K562 (cell line): ENCODE data around the gene PHF1. TPM values are rescaled to one million over a fixed set of nuclear protein-coding genes. Genes with fewer than 3 reads are reported as not detected.

Source experiments
- ATAC-seq: fragments of 200-7000 bp; cut with Tn5 transposase; 3 replicates; pipeline ENCODE4 v1.9.1; 2020; ENCODE audit warnings: moderate library complexity
- BruUV-seq: library from RNA; stranded (reverse); fragments of 400-500 nt; replicated peaks from 2 replicates; lab custom pipeline; 2021; lab: Mats Ljungman, UMichigan
- CTCF ChIA-PET: fragments of 300-600 bp; formaldehyde crosslinking; extraction: SDS; loops from one replicate; lab custom pipeline; 2021; ENCODE audit warnings: low intra/inter-chr PET ratio; lab: Yijun Ruan, JAX
- POLR2A ChIA-PET: fragments of 300-600, 350-650 bp; sonication (Branson Sonifier 250); formaldehyde crosslinking; extraction: SDS; loops from one replicate; lab custom pipeline; 2021; ENCODE audit warnings: antibody characterized with exemption, inconsistent platforms; lab: Yijun Ruan, JAX
- DNase-seq, 4 experiments: peaks; one replicate each; pipeline versions ENCODE4 v3.0.0 to v3.0.0-alpha.2; 2011 to 2018; ENCODE audit warnings: low spot score in 3 of 4, mixed read lengths in 3 of 4; ENCODE audit errors: extremely low read depth in 1 of 4
- FAIRE-seq: peaks from 2 replicates; lab custom pipeline; 2011; peaks lifted over from hg19 to GRCh38; lab: Jason Lieb, UNC
- H2AFZ ChIP-seq: 2 replicates; pipeline ENCODE4 v1.6.0; 2011; ENCODE audit warnings: low read depth, low read length, control low read depth, inconsistent platforms
- H3K27ac ChIP-seq: fragments of 200-600 bp; 3 replicates; pipeline ENCODE4 v1.8.0; 2011; ENCODE audit warnings: low read depth, mild to moderate bottlenecking, control low read depth, inconsistent platforms, low read length, moderate library complexity, mixed read lengths; ENCODE audit errors: extremely low read depth
- H3K27me3 ChIP-seq, 2 experiments: fragments of 300-600 bp in 1 of 2; 2 replicates in 1 of 2; 3 replicates in 1 of 2; pipeline versions ENCODE4 v1.6.0 to v1.8.0; 2011; ENCODE audit warnings: inconsistent platforms in 2 of 2, low read length in 2 of 2, mild to moderate bottlenecking in 1 of 2, mixed read lengths in 1 of 2, moderate library complexity in 1 of 2; ENCODE audit not compliant: control insufficient read depth in 2 of 2, insufficient read depth in 2 of 2
- H3K36me3 ChIP-seq: fragments of 300-600 bp; 3 replicates; pipeline ENCODE4 v1.8.0; 2011; ENCODE audit warnings: mild to moderate bottlenecking, low read length, inconsistent platforms; ENCODE audit not compliant: control insufficient read depth, insufficient read depth
- H3K4me1 ChIP-seq, 2 experiments: fragments of 200-600 bp in 1 of 2; replicated peaks in 1 of 2; 2 replicates in 1 of 2; 3 replicates in 1 of 2; pipeline versions ENCODE4 v1.5.1 to v1.8.0; 2011; ENCODE audit warnings: inconsistent platforms in 2 of 2, low read length in 2 of 2, mild to moderate bottlenecking in 1 of 2, mixed read lengths in 1 of 2, moderate library complexity in 1 of 2; ENCODE audit not compliant: control insufficient read depth in 2 of 2, insufficient read depth in 2 of 2
- H3K4me2 ChIP-seq: 2 replicates; pipeline ENCODE4 v1.6.1; 2011; ENCODE audit warnings: low read length, control low read depth, inconsistent platforms, mixed read lengths; ENCODE audit not compliant: insufficient read depth
- H3K4me3 ChIP-seq: fragments of 200-600 bp; sonication (generic), shearing (Covaris generic); 2 replicates; pipeline ENCODE4 v1.5.1; 2016; ENCODE audit warnings: control low read depth, inconsistent platforms
- H3K79me2 ChIP-seq: fragments of 200-600 bp; 3 replicates; pipeline ENCODE4 v1.8.0; 2011; ENCODE audit warnings: low read length, inconsistent platforms; ENCODE audit not compliant: control insufficient read depth, insufficient read depth
- H3K9ac ChIP-seq, 2 experiments: 2 replicates each; pipeline versions ENCODE4 v1.6.0 to v1.6.1; 2011; ENCODE audit warnings: low read depth in 2 of 2, low read length in 2 of 2, control low read depth in 1 of 2, inconsistent platforms in 1 of 2, mild to moderate bottlenecking in 1 of 2, mixed read lengths in 1 of 2; ENCODE audit not compliant: insufficient read depth in 1 of 2
- H3K9me1 ChIP-seq: one replicate; pipeline ENCODE4 v1.6.0; 2011; ENCODE audit warnings: inconsistent platforms, mild to moderate bottlenecking, low read length, moderate library complexity; ENCODE audit not compliant: control insufficient read depth, insufficient read depth
- H3K9me3 ChIP-seq: replicated peaks from 2 replicates; pipeline ENCODE4 v1.5.1; 2011; ENCODE audit warnings: low read depth, low read length, inconsistent platforms; ENCODE audit not compliant: control insufficient read depth, insufficient read depth
- H4K20me1 ChIP-seq: replicated peaks from 2 replicates; pipeline ENCODE4 v1.6.1; 2011; ENCODE audit warnings: low read length, inconsistent platforms, mixed read lengths; ENCODE audit not compliant: control insufficient read depth, insufficient read depth
- CAMTA2 ChIP-seq: fragments of 250-450 bp; sonication (Bioruptor Pico); conservative IDR thresholded peaks from 2 replicates; pipeline ENCODE4 v1.5.1; 2022
- CHCHD3 ChIP-seq: fragments of 250-450 bp; sonication (Bioruptor Pico); IDR thresholded peaks from 2 replicates; pipeline ENCODE4 v2.1.2; 2022; ENCODE audit warnings: mild to moderate bottlenecking
- COPS2 ChIP-seq: fragments of 450-650 bp; conservative IDR thresholded peaks from 2 replicates; pipeline ENCODE4 v1.6.1; 2016; ENCODE audit warnings: mild to moderate bottlenecking, moderate library complexity
- CXXC5 ChIP-seq: fragments of 250-450 bp; sonication (Bioruptor Pico); IDR thresholded peaks from 2 replicates; pipeline ENCODE4 v1.8.0; 2022; ENCODE audit warnings: inconsistent platforms, mild to moderate bottlenecking, moderate library complexity
- DACH1 ChIP-seq: fragments of 450-650 bp; IDR thresholded peaks from 2 replicates; pipeline ENCODE4 v1.6.1; 2018; ENCODE audit not compliant: partially characterized antibody
- ERF ChIP-seq: fragments of 450-650 bp; formaldehyde crosslinking; IDR thresholded peaks from 2 replicates; pipeline ENCODE4 v1.4.0; 2020; ENCODE audit warnings: mild to moderate bottlenecking, mixed read lengths
- HDAC2 ChIP-seq: fragments of 450-650 bp; IDR thresholded peaks from 2 replicates; pipeline ENCODE4 v1.6.1; 2016; ENCODE audit warnings: mild to moderate bottlenecking
- KLF16 ChIP-seq: IDR thresholded peaks from 2 replicates; pipeline ENCODE4 v1.6.1; 2016; ENCODE audit warnings: antibody characterized with exemption
- NRF1 ChIP-seq, 2 experiments: fragments of 450-650 bp; IDR thresholded peaks in 1 of 2; conservative IDR thresholded peaks in 1 of 2; 2 replicates each; pipeline ENCODE4 v1.6.1; 2014; ENCODE audit warnings: mild to moderate bottlenecking in 2 of 2
- REST ChIP-seq, 2 experiments: fragments of 450-650 bp; formaldehyde crosslinking in 1 of 2; IDR thresholded peaks; 2 replicates each; pipeline versions ENCODE4 v1.4.0 to v1.6.1; 2014 to 2020; ENCODE audit warnings: mild to moderate bottlenecking in 2 of 2, borderline replicate concordance in 1 of 2, low read depth in 1 of 2
- RUNX1 ChIP-seq: sonication (generic); IDR thresholded peaks from 2 replicates; pipeline ENCODE4 v1.6.1; 2016; ENCODE audit warnings: antibody characterized with exemption, low read depth
- SMC3 ChIP-seq: conservative IDR thresholded peaks from 2 replicates; pipeline ENCODE4 v1.6.1; 2011; ENCODE audit warnings: low read depth, low read length, improper control_type of control experiment; ENCODE audit not compliant: insufficient read depth
- SRSF3 ChIP-seq: fragments of 200-400 bp; formaldehyde crosslinking; IDR thresholded peaks from 2 replicates; pipeline ENCODE4 v1.6.1; 2016; ENCODE audit warnings: mild to moderate bottlenecking, low read length, moderate library complexity; ENCODE audit not compliant: insufficient read depth
- TAF7 ChIP-seq: fragments of 450-650 bp; IDR thresholded peaks from 2 replicates; pipeline ENCODE4 v1.6.1; 2016; ENCODE audit warnings: missing genetic modification characterization, missing compliant biosample characterization
- TCF3 ChIP-seq: sonication (generic); formaldehyde crosslinking; IDR thresholded peaks from 2 replicates; pipeline ENCODE4 v1.4.0; 2020; ENCODE audit warnings: mild to moderate bottlenecking, missing genetic modification reagents
- ZNF444 ChIP-seq: fragments of 250-450 bp; sonication (Bioruptor Pico); IDR thresholded peaks from 2 replicates; pipeline ENCODE4 v1.4.0; 2020; ENCODE audit warnings: mild to moderate bottlenecking, moderate library complexity
- ZNF77 ChIP-seq: fragments of 250-450 bp; sonication (Bioruptor Pico); IDR thresholded peaks from 2 replicates; pipeline ENCODE4 v1.5.0; 2020
- ZNF830 ChIP-seq: fragments of 250-450 bp; sonication (Bioruptor Pico); IDR thresholded peaks from 2 replicates; pipeline ENCODE4 v1.5.0; 2021; ENCODE audit warnings: mild to moderate bottlenecking
- WGBS: fragments of 100-300 bp; shearing (Covaris generic); methylation state at CpG from one replicate; pipeline ENCODE4 v1.1.6; 2016; ENCODE audit warnings: low coverage, mixed read lengths; ENCODE audit not compliant: insufficient coverage; ENCODE audit errors: missing lambda C conversion rate; 5-methylcytosine and 5-hydroxymethylcytosine counted together
- in situ Hi-C: fragments of 300-500 bp; cut with MboI; formaldehyde crosslinking; loops from 4 replicates; pipeline ENCODE4 v1.15.0; 2018; ENCODE audit warnings: inconsistent platforms, mixed read lengths
- intact Hi-C: fragments of 100-400 bp; cut with micrococcal nuclease; formaldehyde crosslinking; loops from 2 replicates; pipeline ENCODE4 v1.14.2; 2022
- polyA plus RNA-seq, 8 experiments: library from polyadenylated mRNA; depleted of rRNA in 4 of 8; stranded (reverse) in 5 of 8; unstranded in 3 of 8; fragments of >200 nt; fragmentation: Nextera tagmentation in 2 of 8; fragmentation: Illumina TruSeq in 1 of 8; extraction: Ambion mirVana in 2 of 8; extraction: Trizol in 1 of 8; gene quantifications; 2 replicates each; pipeline versions ENCODE4 v1.2.1 to v1.2.3, GENCODE V29; 2011 to 2014; ENCODE audit warnings: inconsistent platforms in 1 of 8, missing spikeins in 1 of 8
- total RNA-seq, 7 experiments: library from RNA; depleted of rRNA in 6 of 7; stranded (reverse); fragments of >200 nt in 6 of 7; fragmentation: Illumina TruSeq in 2 of 7; extraction: Trizol in 2 of 7; gene quantifications; 2 replicates each; pipeline versions ENCODE4 v1.2.1 to v1.2.3, GENCODE V29; 2011 to 2021; ENCODE audit warnings: low replicate concordance in 1 of 7

The PHF1 gene
- total and polyA plus RNA-seq, 9 of the 15 experiments (the other 6 are each of a cell fraction or from before 2014, with no cell fraction given): 3.7 to 64.2 (median 33.7) TPM

- 81% methylated on average over 4 of the region's 4 CpGs for WGBS
- no TSS peak for BruUV-seq
Observed at GRCh38 chr6:33434961-33435360, 24.1 kb downstream of the PHF1 start.

More at GRCh38 chr6:33434961-33435360, 24.1 kb downstream of the PHF1 start:
- Histone ChIP-seq H3K27ac (no peak overlapping the region), H3K36me3 (peaks cover 39% of the 10 kb centered on the region), H4K20me1 (no peaks in the 10 kb centered on the region; the same call in 1 of the 2 replicates), H3K4me3 (no peak overlapping the region), H3K9me3 (no peaks in the 10 kb centered on the region), H3K4me1 (peaks cover 25 to 35% of the 10 kb centered on the region in 2 experiments), H3K9me1 (no peaks in the 10 kb centered on the region), H3K4me2 (no peak overlapping the region), H3K79me2 (peaks cover 13% of the 10 kb centered on the region; the same call in 1 of the 3 replicates), H3K27me3 (no peaks in the 10 kb centered on the region), H2AFZ (no peak overlapping the region), H3K9ac (no peak overlapping the region; a peak in 1 of 4 replicates)
- in situ Hi-C loops (no loop called here), intact Hi-C loops (no loop called here)
- no peak for TF ChIP-seq TCF3
- no peak for TF ChIP-seq CAMTA2 (CRISPR knock-in tag)
- no peak for TF ChIP-seq HDAC2
- no peak for TF ChIP-seq ZNF444
- TF ChIP-seq TAF7: no peak
- TF ChIP-seq COPS2: no peak
- TF ChIP-seq RUNX1: no peak
- no peak for TF ChIP-seq ZNF77 (CRISPR knock-in tag)
- TF ChIP-seq KLF16: no peak
- no peak for TF ChIP-seq DACH1
- TF ChIP-seq REST (IDR thresholded peaks at IDR 0.05; ENCODE audit: borderline replicate concordance): no peak
- TF ChIP-seq REST (CRISPR knock-in tag; IDR thresholded peaks at IDR 0.05; ENCODE audit: low read depth): no peak
- no peak for TF ChIP-seq ZNF830 (CRISPR knock-in tag)
- TF ChIP-seq CXXC5: no peak
- no peak for TF ChIP-seq SMC3
- TF ChIP-seq NRF1 (conservative IDR thresholded peaks at IDR 0.05 in 1 of 2, IDR thresholded peaks at IDR 0.05 in 1 of 2): no peak
- no peak for TF ChIP-seq SRSF3
- TF ChIP-seq CHCHD3: no peak
- TF ChIP-seq ERF (CRISPR knock-in tag): no peak
- ATAC-seq (no peak), DNase-seq (no peak), FAIRE-seq (no peak)
- CTCF ChIA-PET: interaction anchor here (0.6 to 0.7 kb wide), 2 partner anchors 8 to 1640 kb away, joined by 3 read pairs; no protein-coding TSS in a partner anchor
- POLR2A ChIA-PET: interaction anchor here (3.3 kb wide), 1 partner anchor 9 kb away, joined by 13 read pairs; no protein-coding TSS in a partner anchor
